ENCODE measurements around the gene IFI30. TPM values are rescaled to one million over a fixed set of nuclear protein-coding genes. Genes with fewer than 3 reads are reported as not detected.

The IFI30 gene
- total RNA-seq, 1 experiment from 2014 or later: 23.6 TPM

DNA sequence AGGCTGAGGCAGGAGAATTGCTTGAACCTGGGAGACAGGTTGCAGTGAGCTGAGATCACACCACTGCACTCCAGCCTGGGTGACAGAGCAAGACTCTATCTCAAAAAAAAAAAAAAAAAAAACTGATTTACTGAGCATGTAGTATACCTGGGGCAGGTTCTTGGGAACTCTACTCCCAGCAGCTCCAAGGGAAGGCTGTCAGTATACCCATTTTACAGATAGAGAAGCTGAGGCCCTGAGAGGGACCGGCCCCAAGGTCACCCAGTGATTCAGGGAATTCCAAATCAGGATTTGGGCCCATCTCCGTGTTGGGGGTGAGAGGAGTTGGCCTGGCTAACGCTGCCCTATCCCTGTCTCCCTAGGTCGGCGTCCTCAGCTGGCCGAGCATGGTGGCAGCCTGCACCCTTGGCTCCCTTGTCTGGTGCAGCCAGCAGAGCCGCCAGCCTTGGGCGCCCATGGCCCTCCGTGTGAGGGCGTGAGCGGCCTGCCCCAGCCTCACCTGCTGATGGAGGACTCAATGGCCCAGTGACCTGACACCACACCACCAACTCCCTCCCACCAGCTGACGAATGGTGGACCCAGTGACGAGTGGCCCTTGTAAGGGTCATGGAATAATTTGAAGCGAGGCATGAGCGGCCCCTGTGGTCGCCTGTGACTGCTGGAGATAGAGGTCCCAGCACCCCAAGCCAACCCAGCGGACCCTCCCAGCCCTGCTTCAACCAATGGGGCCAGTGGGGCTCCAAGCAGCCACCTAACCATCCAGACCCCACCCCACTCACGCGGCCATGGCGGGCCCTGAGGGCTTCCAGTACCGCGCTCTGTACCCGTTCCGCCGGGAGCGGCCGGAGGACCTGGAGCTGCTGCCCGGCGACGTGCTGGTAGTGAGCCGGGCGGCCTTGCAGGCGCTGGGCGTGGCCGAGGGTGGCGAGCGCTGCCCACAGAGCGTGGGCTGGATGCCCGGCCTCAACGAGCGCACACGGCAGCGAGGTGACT lies 18.2 kb upstream of the IFI30 start:
- no peaks in the 10 kb centered on the region for H3K79me1 ChIP-seq (ENCODE audit: insufficient read depth, low read depth, low read length, poor library complexity, severe bottlenecking)
- H3K9me3 ChIP-seq (ENCODE audit: control insufficient read depth, low read depth, low read length): no peaks in the 10 kb centered on the region
- no peak overlapping the region for H2AFZ ChIP-seq (ENCODE audit: low read length)
- TF ChIP-seq CTCF (conservative IDR thresholded peaks at IDR 0.05): no peak
- Mint-ChIP-seq H3K4me3 (peak overlapping the region in 1 of 2 experiments; percentile 38; a peak in 1 of 5 replicates), H3K4me1 (peaks cover 15 to 32% of the 10 kb centered on the region in 2 experiments), H3K27me3 (ENCODE audit: low read depth) (no peaks in the 10 kb centered on the region), H3K36me3 (ENCODE audit: insufficient read depth in 1 of 3, low read depth in 3 of 3) (peaks cover 6 to 12% (median 11%) of the 10 kb centered on the region in 3 experiments; a peak in 5 of 7 replicates), H3K9me3 (no peaks in the 10 kb centered on the region), H3K27ac (no peak overlapping the region)
- no peak overlapping the region for H3K4me2 ChIP-seq (ENCODE audit: insufficient read depth, insufficient read length, low read length)
- H3K56ac ChIP-seq (ENCODE audit: insufficient read length, low read depth, low read length): no peak overlapping the region
- WGBS (ENCODE audit: extremely low coverage, insufficient read length, low lambda C conversion rate): no CpG with 5 or more reads among the region's 43 CpGs
- no peak overlapping the region for H3K27ac ChIP-seq (ENCODE audit: insufficient read length, low read depth, low read length)
- no peak overlapping the region for H4K5ac ChIP-seq (ENCODE audit: insufficient read length, low read depth, low read length)
- H3K79me2 ChIP-seq (ENCODE audit: insufficient read depth, low read length): no peaks in the 10 kb centered on the region
- no peak overlapping the region for H3K18ac ChIP-seq (ENCODE audit: insufficient read length, low read depth, low read length)
- no peaks in the 10 kb centered on the region for H3K4me1 ChIP-seq (ENCODE audit: insufficient read depth, low read length)
- no peak overlapping the region for H2AK5ac ChIP-seq (ENCODE audit: insufficient read length, low read length)
- H3K23me2 ChIP-seq (ENCODE audit: insufficient read length, low read depth, low read length, poor library complexity, severe bottlenecking): peaks cover 8% of the 10 kb centered on the region
- no peaks in the 10 kb centered on the region for H3K27me3 ChIP-seq (ENCODE audit: insufficient read depth, low read length)
- H3K14ac ChIP-seq (ENCODE audit: insufficient read depth, low read length): no peak overlapping the region
- H2BK120ac ChIP-seq (ENCODE audit: low read depth, low read length, poor library complexity, severe bottlenecking): no peak overlapping the region
- H2BK15ac ChIP-seq (ENCODE audit: low read depth, low read length): no peak overlapping the region
- no peak overlapping the region for H2BK5ac ChIP-seq (ENCODE audit: insufficient read length, low read length)
- H3K23ac ChIP-seq (ENCODE audit: insufficient read length, low read depth, low read length): no peak overlapping the region
- H3K9ac ChIP-seq (ENCODE audit: extremely low read depth, insufficient read length, low read length): no peak overlapping the region
- no peak overlapping the region for H4K8ac ChIP-seq (replicated peaks; ENCODE audit: insufficient read length, low read depth, low read length)
- H2BK20ac ChIP-seq (ENCODE audit: low read depth, low read length, poor library complexity, severe bottlenecking): no peak overlapping the region
- H3T11ph ChIP-seq (ENCODE audit: low read length): no peak overlapping the region
- no peak for DNase-seq
- peaks cover 4% of the 10 kb centered on the region for H4K20me1 ChIP-seq (ENCODE audit: control insufficient read depth, insufficient read depth, insufficient read length)
- no peak overlapping the region for H2BK12ac ChIP-seq (ENCODE audit: insufficient read length, low read depth, low read length)
- H3K4ac ChIP-seq (ENCODE audit: low read depth, low read length): no peak overlapping the region
- H4K91ac ChIP-seq (ENCODE audit: insufficient read length, low read depth, low read length): no peak overlapping the region
